HG03439 (cell line): ENCODE data around the gene ANKRD33B.
"Not testable (repeated sequence)": the region's sequence is repeated elsewhere in the genome, so short reads cannot be mapped to it uniquely, and the experiment has no call there.

Source experiments
- ATAC-seq: cut with Tn5 transposase; IDR thresholded peaks from one replicate; pipeline ENCODE4 v1.9.1; 2021; ENCODE audit warnings: mild to moderate bottlenecking, moderate library complexity; ENCODE audit not compliant: unreplicated experiment

The ANKRD33B gene

GRCh38 chr5:10611290-10611689 is 47.4 kb downstream of the ANKRD33B start:
- no peak for ATAC-seq

DNA sequence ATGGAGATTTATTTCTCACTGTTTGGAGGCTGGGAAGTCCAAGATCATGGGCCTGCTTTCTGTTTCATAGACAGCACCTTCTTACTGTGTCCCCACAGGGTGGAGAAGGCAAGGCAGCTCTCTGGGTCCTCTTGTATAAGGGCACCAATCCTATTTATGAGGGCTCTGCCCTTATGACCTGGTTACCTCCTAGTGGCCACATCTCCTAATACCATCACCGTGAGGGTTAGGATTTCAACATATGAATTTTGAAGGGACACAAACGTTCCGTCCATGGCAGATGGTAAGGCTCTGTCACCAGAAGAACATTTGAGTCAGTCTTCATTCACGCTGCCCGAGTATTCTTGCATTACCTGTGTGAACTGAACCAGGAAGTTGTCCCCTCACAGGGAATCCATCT is 48.4 kb downstream of the ANKRD33B start:
- ATAC-seq = no peak

GRCh38 chr5:10615693-10616092 is 51.8 kb downstream of the ANKRD33B start:
- no peak for ATAC-seq

- ATAC-seq = no peak
Measured at GRCh38 chr5:10617103-10617502, 53.2 kb downstream of the ANKRD33B start.

GRCh38 chr5:10618311-10618710 is 54.4 kb downstream of the ANKRD33B start:
- no peak for ATAC-seq

DNA sequence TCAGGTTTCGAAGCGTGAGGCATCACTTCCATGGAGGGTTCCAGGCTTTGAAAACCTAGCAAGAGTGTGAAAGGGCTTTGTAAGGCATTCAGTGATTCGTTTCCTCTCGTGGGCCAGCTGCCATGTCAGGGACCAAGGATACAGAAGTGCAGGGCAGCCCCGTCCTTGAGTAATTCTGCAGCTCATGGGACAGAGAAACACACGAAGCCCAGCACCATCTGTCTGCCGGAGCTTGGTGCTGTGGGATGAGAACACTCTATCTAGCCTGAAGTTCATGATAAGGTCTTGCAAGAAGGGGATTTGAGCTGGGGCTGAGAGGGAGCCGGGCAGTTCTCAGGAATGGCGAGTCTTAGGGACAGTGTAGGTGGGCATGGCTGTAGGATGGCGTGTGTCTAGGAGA is 55.8 kb downstream of the ANKRD33B start:
- ATAC-seq = no peak

GRCh38 chr5:10620346-10620745 is 56.5 kb downstream of the ANKRD33B start:
- no peak for ATAC-seq

- no peak for ATAC-seq
Measured at GRCh38 chr5:10621832-10622231, 58.0 kb downstream of the ANKRD33B start.

GRCh38 chr5:10622810-10623209 is 58.9 kb downstream of the ANKRD33B start:
- no peak for ATAC-seq

- ATAC-seq = no peak
Measured at GRCh38 chr5:10623305-10623910, 59.5 kb downstream of the ANKRD33B start.

- ATAC-seq = no peak
Measured at GRCh38 chr5:10624206-10624605, 60.3 kb downstream of the ANKRD33B start.

- no peak for ATAC-seq
Measured at GRCh38 chr5:10624679-10625078, 60.8 kb downstream of the ANKRD33B start.

GRCh38 chr5:10625700-10626472 is 62.0 kb downstream of the ANKRD33B start:
- ATAC-seq = no peak

GRCh38 chr5:10626473-10627013 is 62.7 kb downstream of the ANKRD33B start:
- ATAC-seq = no peak

DNA sequence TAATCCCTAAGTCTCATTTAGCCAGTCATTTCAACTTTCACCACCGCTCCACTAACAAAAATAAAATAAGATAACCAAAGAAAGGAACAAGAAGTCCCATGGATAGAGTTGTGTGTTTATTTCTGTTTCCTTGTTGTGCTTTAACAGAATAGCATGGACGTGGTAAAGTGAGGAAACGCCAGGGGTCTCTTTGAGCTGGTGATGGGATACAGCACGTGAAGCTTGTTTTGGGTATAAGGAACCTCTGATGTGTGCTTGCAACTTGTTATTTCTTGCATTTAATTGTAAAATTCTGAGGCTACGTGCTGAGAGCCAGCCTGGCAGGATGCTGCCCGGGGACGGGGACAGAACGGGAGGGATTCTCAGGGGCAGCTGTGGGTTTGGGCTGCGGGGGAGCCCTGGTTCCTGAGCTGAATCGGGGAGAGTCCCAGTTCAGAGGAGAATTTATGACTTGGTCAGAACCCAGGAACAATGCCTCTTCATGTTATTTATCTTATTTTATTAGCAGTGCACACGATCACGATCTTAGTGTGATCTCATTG is 63.4 kb downstream of the ANKRD33B start:
- peak; percentile 1 for ATAC-seq

- ATAC-seq = no peak
Measured at GRCh38 chr5:10628601-10629000, 64.7 kb downstream of the ANKRD33B start.

DNA sequence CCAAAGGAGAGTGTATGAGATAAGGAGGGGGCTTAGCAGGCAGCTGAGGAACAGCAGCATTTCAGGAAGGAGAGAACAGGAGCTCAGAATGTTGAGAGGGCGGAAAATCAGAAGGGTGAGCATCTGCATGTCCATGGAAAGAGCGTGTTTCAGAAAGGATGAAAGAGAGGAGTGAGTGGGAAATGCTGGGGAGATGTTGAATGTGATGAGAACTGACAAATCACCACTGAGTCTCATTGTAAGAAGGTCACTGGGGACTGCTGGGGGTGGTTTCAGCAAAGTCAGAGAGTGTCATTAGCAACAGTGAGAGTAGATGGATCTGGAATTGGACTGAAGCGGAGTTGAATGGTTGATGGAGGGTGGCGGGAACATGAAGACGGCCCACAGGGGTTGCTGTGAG is 65.8 kb downstream of the ANKRD33B start:
- no peak for ATAC-seq

DNA sequence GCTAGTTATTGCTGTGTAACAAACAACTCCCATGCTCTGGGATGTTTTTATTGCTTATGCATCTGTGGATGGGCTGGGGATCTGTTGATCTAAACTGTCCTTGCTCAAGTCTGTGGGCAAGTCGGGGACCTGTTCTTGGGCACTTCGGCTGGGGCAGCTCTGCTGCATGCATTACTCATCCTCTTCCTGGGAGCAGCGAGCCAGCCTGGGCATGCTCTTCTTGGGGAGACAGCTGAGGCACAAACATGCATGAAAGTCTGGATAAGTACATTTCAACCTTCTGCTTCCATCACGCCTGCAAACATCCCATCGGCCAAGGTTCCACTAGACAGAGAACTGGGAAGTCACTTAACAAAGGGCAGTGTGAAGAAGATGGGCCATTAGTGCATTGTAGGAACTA is 66.3 kb downstream of the ANKRD33B start:
- ATAC-seq = no peak

DNA sequence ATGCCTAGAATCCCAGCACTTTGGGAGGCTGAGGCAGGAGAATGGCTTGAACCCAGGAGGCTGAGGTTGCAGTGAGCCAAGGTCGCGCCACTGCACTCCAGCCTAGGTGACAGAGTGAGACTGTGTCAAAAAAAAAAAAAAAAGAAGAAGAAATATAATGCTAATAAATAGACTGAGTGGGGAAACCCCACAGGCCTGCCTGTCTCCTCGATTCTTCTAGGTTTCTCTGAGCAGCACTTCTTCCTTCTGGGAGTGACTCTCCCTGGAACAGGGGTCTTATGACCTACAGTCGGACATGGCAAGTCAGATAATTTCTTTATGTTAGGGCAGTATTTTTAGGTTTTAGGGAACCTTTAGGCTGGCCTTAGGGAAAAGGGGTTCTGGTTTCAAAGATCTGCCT is 66.9 kb downstream of the ANKRD33B start:
- not testable (repeated sequence) for ATAC-seq

DNA sequence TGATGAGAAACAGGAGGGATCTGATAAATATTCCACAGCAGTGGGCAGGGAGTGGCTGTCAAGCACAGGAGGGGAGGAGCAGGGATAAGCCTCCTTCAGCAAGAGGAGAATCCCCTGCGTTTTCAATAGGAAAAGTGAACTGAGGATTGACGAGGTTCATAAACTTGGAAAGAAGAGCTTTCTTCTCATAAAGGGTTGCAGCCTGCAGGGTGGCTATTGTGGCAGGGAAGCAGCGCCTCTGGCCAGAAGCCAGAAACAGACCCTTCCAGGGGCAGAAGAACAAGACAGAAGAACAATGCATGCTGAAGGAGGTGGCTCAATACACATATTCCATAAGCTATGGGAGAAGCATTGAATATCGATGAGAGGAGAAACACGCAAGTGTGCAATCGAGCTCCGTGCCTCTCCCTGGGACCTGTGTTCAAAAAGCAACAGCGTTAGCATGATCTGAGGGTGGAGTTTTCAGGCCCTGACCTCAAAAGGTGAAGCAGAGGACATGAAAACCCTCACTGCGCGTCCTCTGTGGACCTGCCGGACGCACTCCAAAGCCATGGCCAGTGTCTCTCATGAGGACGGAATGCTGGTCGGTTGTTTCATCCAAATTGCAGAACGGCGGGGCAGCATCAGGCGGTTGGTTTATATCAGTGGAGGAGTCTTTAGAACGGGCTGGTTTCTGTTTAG is 67.6 kb downstream of the ANKRD33B start:
- ATAC-seq = peak; percentile 0

GRCh38 chr5:10632110-10632761 is 68.4 kb downstream of the ANKRD33B start:
- ATAC-seq = peak; percentile 45
